ENCODE measurements around the gene MICU1.

DNA sequence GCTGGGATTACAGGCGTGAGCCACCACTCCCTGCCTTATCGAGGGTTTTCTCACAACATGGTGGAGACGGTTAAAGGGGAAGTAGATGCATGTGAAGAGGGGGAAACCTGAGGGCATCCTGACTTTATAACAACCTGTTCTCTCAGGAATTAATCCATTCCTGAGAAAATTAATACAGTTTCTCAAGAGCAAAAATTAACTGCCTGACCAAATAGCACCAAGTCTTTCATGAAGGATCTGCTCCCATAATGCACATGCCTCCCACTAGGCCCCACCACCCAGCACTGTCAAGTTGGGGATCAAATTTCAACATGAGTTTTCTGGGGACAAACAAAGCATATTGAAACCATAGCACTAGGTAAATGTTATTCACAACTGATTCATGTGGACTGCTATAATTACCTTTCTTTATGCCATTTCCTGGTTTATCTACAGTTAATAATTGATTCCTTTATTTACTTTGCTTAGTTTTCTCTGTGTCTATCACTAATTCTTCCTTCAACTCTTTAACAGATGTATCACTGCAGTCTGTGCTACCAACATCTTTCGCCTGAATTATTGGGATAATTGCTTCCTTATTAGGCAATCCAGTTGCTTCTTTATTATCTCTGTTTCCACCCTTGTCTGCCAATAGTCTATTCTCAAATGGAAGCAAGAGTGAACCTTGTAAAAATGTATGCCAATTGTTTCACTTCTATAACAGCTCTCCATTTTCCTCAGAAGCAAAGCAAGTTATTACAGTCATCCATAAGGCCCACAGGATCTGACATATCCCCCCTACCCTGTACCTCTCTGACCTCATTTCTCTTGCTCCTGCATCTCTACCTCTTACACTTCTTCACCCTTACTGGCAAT, 12.9 kb upstream of the MICU1 start:
- TF ChIP-seq, protein P1, sequence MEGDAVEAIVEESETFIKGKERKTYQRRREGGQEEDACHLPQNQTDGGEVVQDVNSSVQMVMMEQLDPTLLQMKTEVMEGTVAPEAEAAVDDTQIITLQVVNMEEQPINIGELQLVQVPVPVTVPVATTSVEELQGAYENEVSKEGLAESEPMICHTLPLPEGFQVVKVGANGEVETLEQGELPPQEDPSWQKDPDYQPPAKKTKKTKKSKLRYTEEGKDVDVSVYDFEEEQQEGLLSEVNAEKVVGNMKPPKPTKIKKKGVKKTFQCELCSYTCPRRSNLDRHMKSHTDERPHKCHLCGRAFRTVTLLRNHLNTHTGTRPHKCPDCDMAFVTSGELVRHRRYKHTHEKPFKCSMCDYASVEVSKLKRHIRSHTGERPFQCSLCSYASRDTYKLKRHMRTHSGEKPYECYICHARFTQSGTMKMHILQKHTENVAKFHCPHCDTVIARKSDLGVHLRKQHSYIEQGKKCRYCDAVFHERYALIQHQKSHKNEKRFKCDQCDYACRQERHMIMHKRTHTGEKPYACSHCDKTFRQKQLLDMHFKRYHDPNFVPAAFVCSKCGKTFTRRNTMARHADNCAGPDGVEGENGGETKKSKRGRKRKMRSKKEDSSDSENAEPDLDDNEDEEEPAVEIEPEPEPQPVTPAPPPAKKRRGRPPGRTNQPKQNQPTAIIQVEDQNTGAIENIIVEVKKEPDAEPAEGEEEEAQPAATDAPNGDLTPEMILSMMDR (IDR thresholded peaks at IDR 0.05), result no peak
- no peak for TF ChIP-seq POLR2A (IDR thresholded peaks at IDR 0.05)
